ENCODE measurements around the gene SPATA9. TPM values are rescaled to one million over a fixed set of nuclear protein-coding genes. Genes with fewer than 3 reads are reported as not detected.

Gene SPATA9
- total RNA-seq, 1 donor from 2014 or later = not detected

DNA sequence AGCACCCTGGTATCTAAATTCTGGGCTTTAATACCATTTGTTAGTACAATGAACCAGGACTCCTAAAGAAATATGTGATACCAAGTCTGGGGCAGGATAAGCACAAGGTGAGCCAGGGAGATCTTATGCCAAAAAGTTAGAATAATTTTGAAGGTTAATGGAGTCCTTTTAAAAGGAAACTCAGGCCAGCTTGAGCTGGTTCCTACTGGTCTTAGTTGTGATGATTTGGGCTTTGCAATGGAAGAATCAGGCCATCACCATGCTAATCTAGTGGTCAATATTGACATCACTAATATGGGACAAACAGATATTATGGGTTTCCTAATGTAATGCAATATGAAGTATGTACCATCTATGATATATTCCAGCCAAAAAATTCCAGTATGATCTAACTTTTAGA lies 7.5 kb upstream of the SPATA9 start:
- no peak for DNase-seq (ENCODE audit: low read depth)
- FAIRE-seq = no peak
- Histone ChIP-seq H3K36me3 (ENCODE audit: control insufficient read depth, insufficient read depth, low read length) (no peaks in the 10 kb centered on the region), H3K27me3 (ENCODE audit: control insufficient read depth, insufficient read depth, low read length) (no peaks in the 10 kb centered on the region), H3K4me3 (ENCODE audit: low read depth, low read length) (no peak overlapping the region)
- TF ChIP-seq, protein P1, sequence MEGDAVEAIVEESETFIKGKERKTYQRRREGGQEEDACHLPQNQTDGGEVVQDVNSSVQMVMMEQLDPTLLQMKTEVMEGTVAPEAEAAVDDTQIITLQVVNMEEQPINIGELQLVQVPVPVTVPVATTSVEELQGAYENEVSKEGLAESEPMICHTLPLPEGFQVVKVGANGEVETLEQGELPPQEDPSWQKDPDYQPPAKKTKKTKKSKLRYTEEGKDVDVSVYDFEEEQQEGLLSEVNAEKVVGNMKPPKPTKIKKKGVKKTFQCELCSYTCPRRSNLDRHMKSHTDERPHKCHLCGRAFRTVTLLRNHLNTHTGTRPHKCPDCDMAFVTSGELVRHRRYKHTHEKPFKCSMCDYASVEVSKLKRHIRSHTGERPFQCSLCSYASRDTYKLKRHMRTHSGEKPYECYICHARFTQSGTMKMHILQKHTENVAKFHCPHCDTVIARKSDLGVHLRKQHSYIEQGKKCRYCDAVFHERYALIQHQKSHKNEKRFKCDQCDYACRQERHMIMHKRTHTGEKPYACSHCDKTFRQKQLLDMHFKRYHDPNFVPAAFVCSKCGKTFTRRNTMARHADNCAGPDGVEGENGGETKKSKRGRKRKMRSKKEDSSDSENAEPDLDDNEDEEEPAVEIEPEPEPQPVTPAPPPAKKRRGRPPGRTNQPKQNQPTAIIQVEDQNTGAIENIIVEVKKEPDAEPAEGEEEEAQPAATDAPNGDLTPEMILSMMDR (IDR thresholded peaks at IDR 0.05; ENCODE audit: insufficient read depth, low read length, severe bottlenecking) = no peak

DNA sequence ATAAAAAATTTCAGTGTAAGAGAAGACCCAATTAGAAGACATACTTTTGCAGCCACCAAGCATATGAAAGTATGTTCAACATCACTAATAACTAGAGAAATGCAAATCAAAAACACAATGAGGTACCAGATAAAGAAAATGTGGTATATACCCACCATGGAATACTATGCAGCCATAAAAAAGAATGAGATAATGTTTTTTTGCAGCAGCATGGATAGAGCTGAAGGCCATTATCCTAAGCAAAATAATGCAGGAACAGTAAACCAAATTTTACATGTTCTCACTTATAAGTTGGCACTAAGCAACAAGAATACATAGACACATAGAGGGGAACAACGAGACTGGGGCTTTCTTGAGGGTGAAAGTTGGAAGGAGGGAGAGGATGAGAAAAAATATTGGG lies 6.9 kb upstream of the SPATA9 start:
- Histone ChIP-seq H3K27me3 (ENCODE audit: control insufficient read depth, insufficient read depth, low read length) (no peaks in the 10 kb centered on the region), H3K36me3 (ENCODE audit: control insufficient read depth, insufficient read depth, low read length) (no peaks in the 10 kb centered on the region), H3K4me3 (ENCODE audit: low read depth, low read length) (no peak overlapping the region)
- no peak for FAIRE-seq
- TF ChIP-seq, protein P1 (IDR thresholded peaks at IDR 0.05; ENCODE audit: insufficient read depth, low read length, severe bottlenecking) = no peak
- no peak for DNase-seq (ENCODE audit: low read depth)

- Histone ChIP-seq H3K36me3 (ENCODE audit: control insufficient read depth, insufficient read depth, low read length) (no peaks in the 10 kb centered on the region), H3K4me3 (ENCODE audit: low read depth, low read length) (no peak overlapping the region), H3K27me3 (ENCODE audit: control insufficient read depth, insufficient read depth, low read length) (no peaks in the 10 kb centered on the region)
- TF ChIP-seq, protein P1 (IDR thresholded peaks at IDR 0.05; ENCODE audit: insufficient read depth, low read length, severe bottlenecking) = no peak
- DNase-seq (ENCODE audit: low read depth) = no peak
- FAIRE-seq = no peak
Observed at GRCh38 chr5:95686651-95687050, 3.9 kb upstream of the SPATA9 start.

GRCh38 chr5:95684361-95684760 lies 1.6 kb upstream of the SPATA9 start:
- no peaks in the 10 kb centered on the region for H3K36me3 ChIP-seq (ENCODE audit: control insufficient read depth, insufficient read depth, low read length)
- no peak for FAIRE-seq
- no peak overlapping the region for H3K4me3 ChIP-seq (ENCODE audit: low read depth, low read length)
- TF ChIP-seq, protein P1 (IDR thresholded peaks at IDR 0.05; ENCODE audit: insufficient read depth, low read length, severe bottlenecking) = no peak
- DNase-seq (ENCODE audit: low read depth) = no peak
- H3K27me3 ChIP-seq (ENCODE audit: control insufficient read depth, insufficient read depth, low read length) = no peaks in the 10 kb centered on the region

GRCh38 chr5:95673081-95673480 lies 9.7 kb downstream of the SPATA9 start:
- Histone ChIP-seq H3K36me3 (ENCODE audit: control insufficient read depth, insufficient read depth, low read length) (no peaks in the 10 kb centered on the region), H3K4me3 (ENCODE audit: low read depth, low read length) (no peak overlapping the region), H3K27me3 (ENCODE audit: control insufficient read depth, insufficient read depth, low read length) (no peaks in the 10 kb centered on the region)
- FAIRE-seq (no peak), DNase-seq (ENCODE audit: low read depth) (no peak)
- TF ChIP-seq, protein P1 (IDR thresholded peaks at IDR 0.05; ENCODE audit: insufficient read depth, low read length, severe bottlenecking) = no peak

GRCh38 chr5:95672641-95673040 lies 10.2 kb downstream of the SPATA9 start:
- FAIRE-seq (no peak), DNase-seq (ENCODE audit: low read depth) (no peak)
- TF ChIP-seq, protein P1 (IDR thresholded peaks at IDR 0.05; ENCODE audit: insufficient read depth, low read length, severe bottlenecking) = no peak
- Histone ChIP-seq H3K27me3 (ENCODE audit: control insufficient read depth, insufficient read depth, low read length) (no peaks in the 10 kb centered on the region), H3K36me3 (ENCODE audit: control insufficient read depth, insufficient read depth, low read length) (no peaks in the 10 kb centered on the region), H3K4me3 (ENCODE audit: low read depth, low read length) (no peak overlapping the region)
